Activated effector memory CD4-positive, alpha-beta T cell treated with anti-CD3 and anti-CD28 coated beads, Interleukin-2, amount 50 U/mL, for 16 hours (primary cell): Measurements from ENCODE around the gene SNTG2.
"Not testable (repeated sequence)": the region's sequence is repeated elsewhere in the genome, so short reads cannot be mapped to it uniquely, and the experiment has no call there.

Experiments
- DNase-seq: peaks from one replicate; pipeline ENCODE4 v3.0.0-alpha.2; 2020

SNTG2 gene

DNA sequence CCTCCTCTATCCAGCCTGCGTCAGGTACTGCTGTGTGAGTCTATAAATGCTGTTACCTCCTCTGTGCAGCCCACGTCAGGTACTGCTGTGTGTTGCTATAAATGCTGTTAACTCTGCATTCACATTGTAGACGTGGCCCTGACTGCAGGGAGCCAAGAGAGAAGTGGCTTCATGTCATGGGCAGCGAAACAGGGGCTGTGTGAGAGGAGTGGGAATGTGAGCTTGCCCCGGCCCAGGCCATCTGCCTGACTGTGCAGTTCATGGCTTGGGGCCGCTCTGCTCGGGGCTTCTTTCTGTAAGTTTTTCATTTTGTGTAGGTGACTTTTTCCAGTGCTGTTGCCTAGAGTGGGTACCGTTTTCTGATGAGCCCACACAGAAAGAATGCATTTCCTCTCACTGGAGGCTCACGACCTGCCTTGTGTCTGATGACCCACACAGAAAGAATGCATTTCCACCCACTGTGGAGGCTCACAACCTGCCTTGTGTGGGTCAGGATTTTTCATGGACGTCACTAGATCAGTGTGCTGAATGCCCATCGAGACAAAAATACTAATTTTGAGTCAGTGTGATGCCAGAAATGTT lies 104.5 kb downstream of the SNTG2 start:
- DNase-seq: no peak

DNA sequence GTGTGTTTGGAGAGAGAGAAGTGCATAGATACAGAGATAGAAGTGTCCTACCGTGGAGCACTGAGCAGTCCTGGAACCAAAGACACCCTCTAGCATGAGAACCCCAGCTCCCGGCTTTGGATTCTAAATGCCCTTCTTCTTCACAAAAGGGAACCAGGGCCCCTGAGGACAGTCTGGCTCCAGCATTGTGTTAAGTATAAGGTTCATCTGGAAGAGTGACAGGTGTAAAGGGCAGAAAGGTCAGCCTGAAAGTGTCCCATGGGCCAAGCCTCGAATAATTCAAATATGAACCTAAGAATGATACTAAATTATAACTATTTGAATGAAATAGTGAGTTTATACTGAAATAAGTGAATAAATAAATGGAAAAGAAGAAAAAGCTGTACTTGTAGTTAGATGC lies 109.7 kb downstream of the SNTG2 start:
- no peak for DNase-seq

DNA sequence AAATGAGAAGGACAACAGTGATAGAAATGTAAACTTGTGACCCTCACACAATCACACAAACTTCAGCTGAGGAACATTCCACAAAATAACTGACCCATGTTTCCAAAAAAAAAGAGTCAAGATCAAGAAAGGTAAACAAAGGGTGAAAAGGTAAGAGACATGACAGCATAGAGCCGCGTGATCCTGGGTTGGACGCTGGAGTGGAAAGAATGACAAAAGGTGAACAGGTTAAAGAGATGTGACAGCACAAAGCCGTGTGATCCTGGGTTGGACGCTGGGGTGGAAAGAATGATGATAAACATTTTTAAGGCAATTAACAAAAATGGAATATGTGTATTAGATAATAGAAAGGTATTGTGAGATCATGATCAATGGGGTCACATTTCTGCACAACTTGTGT lies 110.3 kb downstream of the SNTG2 start:
- DNase-seq: no peak

DNA sequence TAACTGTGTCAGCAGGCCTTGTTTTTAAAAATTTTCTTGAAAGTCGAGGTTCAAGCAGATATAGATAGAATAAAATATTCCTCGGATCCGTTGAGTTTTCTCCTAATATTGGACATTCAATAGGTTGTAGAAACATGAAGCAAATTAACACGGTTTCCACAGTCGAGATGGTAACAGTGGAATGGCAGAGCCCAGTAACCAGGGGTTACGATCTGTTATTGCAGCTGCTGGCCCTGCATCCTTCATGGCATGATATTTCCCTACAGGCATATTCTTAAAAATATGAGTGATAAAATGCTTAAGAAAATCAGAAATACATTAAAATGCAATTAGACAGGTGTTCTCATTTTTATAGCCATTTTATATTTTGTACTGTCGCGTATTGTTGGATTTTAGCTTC lies 117.6 kb downstream of the SNTG2 start:
- no peak for DNase-seq

DNA sequence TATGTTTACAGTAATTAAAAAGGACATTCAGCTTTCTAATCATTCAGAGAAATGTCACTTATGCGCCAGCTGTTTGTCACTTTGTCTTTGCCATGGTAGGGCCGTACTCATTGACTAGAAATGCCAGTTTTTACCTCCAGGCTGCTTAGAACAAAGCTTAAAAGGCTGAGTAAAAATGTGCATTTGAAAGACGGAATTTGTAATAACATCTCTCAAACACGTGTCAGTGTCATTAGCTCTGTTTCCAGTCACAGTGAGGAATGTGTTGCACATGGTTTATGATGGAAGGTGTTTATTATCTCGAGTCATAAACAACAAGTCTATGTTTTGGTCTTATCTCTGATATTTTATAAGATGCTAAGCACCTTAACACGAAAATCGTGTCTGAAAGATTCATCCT lies 118.2 kb downstream of the SNTG2 start:
- DNase-seq: no peak

DNA sequence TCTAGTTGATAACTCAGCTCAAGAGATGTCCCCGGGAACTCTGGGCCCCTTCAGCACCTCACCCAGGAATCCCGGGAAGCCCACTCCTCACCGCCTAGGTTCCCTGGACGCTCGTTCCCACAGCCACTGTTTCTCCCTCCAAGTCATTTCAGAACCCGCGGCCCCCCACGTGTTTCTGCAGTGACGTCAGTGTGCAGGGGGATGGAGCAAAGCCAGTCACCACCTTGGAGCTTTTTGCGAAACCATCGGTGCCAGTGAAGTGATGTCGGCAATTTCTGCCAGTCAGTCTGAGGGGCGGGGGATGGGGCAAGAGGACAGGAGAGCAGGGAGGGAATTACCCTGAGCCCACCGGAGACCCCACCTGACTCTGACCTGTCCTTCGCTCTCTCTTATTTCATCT lies 119.2 kb downstream of the SNTG2 start:
- no peak for DNase-seq

DNA sequence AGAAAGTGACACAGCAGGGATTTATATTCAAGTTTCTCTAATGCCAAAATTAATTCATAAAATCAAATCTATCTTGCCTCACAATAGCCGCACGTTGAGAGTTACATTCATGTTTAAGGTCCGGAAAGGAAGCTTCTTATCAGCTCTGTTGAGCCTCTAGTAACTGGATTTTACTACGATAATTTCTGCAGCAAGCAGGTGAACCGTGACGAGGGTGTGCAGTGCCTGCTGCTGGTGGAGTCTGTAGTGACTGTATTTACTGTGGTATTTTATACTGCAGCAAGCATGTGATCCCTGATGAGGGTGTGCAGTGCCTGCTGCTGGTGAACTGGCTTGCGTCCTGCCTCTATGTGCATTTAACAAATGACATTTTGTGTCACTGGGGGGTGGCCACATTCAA lies 120.0 kb downstream of the SNTG2 start:
- no peak for DNase-seq

DNA sequence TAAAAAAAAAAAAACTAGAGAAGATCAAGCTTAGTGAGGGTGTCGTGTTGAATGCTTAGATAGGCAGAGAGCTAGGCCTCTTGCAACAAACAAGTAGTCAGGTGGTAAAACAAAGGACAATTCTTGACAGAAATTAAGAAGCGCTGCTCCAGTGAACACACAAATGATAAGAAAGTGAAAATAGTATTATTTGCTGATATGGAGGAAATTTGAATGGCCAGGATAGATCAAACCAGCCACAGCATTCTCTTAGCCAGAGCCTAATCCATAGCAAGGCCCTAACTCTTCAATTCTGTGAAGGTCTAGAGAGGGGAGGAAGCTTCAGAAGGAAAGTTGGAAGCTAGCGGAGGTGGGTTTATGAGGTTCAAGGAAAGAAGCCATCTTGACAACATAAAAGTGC lies 121.0 kb downstream of the SNTG2 start:
- no peak for DNase-seq

DNA sequence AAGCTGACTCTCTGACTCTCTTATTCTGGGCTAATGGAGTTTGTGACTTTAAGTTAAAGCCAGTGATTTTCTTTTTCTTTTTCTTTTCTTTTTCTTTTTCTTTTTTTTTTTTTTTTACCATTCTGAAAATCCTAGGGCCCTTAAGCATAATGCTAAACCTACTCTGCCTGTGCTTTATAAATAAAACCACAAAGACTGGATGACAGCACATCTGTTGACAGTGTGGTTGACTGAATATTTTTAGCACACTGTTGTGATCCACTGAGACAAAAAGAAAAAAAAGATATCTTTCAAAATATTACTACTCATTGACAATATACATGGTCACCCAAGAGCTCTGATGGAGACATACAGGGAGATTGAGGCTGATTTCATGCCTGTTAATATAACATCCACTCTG lies 121.6 kb downstream of the SNTG2 start:
- DNase-seq: no peak

DNA sequence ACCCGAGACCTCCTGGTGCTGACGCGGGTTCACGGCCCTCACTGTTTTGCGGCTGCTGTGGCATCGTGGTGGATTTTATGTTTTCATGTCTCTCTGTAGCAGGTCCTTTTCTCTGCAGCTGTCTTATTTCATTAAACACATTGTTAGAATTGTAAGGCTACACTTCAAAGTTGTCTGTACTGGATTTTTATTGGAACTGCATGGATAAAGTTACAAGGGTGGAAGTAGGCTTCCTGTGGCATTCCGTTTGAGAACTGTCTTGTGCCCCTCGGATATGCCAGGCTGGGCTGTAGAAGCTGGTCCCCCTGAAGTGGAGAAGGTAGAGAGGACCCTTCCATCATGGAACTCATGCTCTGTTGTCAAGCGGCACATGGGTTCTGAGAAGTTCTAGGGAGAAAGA lies 127.3 kb downstream of the SNTG2 start:
- no peak for DNase-seq

DNA sequence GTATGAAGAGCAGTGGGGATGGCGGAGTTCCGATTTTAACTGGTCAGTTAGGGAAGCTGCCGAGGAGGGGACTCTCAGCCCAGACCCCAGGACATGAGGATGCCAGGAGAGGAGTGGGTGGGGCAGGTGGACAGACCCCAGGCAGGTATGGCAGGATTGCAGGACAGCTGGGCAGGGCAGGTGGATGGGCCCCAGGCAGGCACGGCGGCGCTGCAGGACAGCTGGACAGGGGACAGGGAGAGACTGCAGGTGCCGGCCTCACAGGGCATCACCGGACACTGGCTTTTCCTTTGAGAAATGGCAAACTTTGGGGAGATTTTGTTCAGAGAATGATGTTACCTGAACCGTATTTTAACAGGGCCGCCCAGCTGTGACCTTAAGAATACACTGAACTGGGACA lies 127.7 kb downstream of the SNTG2 start:
- no peak for DNase-seq

DNA sequence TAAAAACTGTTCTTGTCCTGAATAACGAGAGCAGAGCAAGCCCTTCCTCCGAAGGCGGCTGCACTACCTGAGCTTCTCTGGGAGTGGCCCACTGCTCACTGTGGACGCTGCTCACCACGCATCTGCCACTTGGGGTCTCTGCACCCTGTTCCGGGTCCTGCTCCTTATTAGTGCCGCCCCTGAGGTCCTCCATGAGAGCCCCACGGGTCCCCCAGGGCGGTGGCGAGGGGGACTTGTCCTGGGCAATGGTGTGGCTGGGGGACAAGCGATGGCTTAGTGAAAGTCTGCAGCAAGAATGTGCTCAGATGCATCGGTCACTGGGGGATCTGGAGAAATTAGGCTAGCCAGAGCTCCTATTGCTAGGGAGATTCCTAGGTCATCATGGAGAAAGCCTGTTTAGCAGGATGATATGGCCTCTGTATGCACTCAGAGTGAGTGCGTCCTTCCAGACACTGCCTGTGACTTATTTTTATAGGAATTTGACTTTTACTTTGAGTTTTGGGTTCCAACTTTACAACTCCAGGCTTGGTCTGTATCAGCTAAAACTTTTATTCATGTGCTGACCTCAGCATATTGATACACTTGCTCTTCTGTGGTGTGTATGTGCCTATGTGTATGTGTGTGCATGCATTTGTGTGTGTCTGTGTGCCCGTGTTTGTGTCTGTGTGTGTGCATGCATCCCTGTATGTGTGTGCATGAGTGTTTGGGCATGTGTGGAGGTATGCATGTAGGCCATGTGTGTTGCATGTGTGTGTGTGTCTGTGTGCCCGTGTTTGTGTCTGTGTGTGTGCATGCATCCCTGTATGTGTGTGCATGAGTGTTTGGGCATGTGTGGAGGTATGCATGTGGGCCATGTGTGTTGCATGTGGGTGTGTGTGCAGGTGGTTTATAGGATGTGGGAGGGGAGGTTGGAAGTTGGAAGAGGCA lies 129.5 kb downstream of the SNTG2 start:
- no peak for DNase-seq

DNA sequence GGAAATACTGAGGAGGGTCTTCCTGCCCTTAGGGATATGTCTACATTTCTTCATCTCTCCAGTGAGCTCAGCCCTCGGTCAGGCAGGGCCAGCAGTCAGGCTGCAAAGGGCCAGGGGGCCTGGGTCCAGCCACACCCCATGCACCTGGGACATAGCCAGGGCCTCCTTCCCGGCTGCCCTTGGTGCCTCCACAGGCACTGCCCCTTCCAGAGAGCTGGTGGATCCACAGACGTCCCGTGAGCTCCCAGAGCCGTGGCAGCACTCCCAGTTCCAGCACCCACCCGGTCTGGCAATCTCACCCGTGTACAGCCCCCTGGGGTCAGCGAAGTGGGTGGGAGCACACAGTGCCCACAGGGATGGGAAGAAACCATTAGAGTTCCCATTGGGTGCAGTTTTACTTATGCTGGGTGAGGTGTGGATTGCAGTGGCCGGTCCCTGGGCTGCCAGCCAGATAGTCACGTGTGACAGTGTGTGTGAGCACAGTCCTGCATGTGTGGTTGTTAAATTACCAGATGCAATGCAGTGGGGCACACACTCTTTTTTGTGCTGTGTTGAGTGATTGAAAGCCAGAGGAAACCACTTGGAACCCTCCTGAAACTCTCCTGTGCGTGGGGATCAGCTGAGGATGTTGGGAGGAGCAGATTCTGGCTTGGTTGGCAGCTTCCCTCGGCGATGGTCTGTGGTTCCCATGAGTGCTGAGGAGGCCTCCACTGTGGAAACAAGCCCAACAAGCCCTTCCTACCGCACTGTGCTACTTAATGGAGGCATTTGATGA lies 131.0 kb downstream of the SNTG2 start:
- no peak for DNase-seq

DNA sequence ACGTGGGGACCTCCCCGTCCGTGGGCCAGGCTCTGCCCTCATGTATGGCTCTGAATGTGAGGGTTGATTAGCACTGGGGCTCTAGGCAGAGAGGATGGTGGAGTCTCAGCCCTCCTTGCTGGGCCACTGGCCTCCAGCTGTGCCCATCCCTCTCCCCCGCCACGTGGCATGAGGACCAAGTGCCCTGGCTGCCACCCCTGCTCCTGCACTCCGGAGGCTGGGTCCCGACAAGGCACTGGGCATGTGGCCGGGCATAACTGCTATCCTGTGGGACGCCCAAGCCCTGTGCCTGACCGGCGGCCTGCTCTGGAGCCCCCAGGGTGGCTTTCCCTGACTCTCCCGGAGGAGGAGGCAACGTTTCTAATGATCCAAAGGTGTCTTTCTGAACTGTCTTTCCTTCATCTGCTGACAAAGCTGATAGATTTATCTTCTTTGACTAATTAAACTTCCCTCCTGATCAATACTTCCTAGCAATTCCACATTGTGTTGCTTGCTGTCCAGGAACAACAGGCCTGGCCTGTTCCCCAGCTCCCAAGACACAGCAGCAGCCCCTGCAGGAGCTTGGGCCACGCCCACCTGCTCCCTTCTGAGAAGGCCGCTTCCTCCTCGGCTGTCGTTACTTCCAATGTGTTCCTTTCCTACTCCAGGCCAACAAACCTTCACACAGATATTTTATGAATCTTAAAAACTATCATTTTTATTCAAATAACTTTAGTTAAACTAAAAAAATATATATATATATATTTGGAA lies 132.0 kb downstream of the SNTG2 start:
- DNase-seq: no peak

DNA sequence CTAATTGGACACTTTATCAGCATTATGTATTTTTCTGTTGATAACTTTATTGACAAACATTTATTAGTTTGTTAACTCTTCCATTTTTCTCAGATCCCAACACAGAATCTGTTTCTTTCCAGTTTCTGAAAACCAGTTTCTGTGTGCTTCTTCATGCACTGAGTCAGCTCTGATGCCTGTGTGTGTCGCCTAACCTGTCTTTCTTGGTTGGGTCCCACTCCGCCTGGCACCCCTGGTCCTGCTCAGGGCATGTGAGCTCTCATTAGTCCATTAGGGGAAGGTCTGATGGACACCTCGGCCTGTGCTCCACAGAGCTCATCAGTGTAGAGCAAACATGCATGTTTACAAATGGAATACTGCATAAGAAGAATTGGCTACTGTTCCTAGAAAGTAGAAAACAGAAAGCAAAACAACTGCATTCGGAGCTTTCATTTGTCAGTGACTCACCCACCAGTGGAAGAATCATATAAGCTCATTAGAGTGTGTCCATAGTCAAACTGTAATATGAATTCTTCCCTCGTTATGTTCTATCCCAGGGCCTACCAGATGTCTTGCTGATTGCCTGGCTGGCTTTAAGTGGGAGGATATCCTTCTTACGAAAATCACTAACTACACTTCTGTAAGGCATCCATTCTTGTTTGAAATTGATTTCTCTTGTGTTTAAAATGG lies 137.7 kb downstream of the SNTG2 start:
- DNase-seq: no peak

DNA sequence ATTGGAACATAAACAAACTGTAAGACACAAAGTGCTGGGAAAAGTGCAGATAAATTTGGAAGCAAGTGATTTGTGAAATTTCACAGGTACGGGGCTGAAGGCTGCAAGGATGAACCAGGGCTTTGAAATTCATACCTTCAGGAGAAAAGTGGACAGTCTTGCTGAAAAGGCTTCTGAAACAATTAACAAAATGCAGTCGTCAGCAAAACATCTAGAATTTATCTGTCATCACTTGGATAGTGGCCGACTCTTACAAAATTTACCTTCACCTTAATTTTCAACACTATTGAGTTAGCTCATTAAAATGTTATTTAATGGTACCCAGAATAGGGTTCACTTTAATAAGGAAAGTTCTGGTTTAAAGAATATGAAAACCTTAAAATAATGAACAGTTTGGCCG lies 138.3 kb downstream of the SNTG2 start:
- no peak for DNase-seq

DNA sequence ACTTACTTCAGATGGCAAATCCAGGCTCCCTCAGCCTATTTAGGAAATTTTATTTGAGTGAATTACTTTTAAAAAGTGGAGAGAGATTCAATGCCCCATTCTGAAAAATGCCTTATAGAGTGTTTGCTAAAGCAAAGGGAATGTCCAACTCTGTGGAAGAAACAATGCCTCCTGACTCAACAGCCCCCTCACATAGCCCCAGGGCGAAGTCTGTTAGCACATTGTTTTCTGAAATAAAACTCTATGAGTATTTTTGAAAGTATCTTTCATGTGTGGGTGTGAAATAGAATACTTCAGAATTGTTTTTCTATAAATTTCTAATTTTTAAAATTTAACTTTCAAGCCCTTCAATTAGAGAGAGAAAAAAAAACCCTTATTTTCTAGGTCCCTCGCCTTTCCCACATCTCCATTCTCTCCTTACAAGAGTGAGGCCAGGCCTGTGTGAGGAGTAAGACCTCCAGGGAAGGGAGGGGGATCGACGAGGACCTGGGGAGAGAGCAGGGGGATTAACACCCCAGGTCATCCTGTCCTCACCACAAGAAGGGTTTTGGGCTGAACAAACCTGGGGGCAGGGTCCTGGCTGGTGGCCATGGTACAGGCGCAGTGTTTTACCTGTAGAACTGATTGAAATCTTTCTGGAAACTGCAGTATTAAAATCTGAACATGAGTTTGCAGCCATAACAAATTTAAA lies 141.4 kb downstream of the SNTG2 start:
- DNase-seq: no peak

DNA sequence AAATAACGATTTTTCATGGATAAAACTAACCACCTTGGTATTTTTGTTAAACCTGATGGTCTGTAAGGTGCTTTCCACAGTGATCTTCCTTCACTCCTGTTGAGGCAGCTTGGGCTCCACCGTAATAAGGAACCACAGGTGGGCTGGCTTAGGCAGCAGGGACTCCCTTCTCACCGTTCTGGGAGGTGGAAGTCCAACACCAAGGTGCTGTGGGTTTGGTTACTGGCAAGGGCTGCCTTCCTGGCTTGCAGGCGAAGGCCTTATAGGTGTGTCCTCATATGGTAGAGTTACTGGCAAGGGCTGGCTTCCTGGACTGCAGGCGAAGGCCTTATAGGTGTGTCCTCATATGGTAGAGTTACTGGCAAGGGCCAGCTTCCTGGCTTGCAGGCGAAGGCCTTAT lies 143.0 kb downstream of the SNTG2 start:
- DNase-seq: not testable (repeated sequence)

DNA sequence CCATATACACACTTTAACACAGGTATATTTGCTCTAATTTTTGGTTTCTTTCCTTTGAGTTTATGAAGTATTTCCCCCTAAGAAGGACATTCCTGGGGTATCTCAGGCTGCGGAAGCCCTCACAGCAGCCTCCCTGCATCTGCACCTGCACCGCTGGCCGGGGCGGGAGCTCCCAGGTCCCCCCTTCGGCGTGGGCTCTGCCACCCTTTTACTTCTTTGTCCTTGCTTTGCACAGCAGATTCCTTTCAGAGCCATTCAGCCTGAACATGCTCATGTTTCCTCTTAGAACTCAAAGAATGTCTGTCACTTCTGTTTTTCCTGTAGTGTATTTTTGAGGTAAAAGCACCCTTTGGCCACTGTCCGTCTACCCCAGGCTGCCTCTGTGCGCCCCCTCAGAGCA lies 146.5 kb downstream of the SNTG2 start:
- DNase-seq: no peak

DNA sequence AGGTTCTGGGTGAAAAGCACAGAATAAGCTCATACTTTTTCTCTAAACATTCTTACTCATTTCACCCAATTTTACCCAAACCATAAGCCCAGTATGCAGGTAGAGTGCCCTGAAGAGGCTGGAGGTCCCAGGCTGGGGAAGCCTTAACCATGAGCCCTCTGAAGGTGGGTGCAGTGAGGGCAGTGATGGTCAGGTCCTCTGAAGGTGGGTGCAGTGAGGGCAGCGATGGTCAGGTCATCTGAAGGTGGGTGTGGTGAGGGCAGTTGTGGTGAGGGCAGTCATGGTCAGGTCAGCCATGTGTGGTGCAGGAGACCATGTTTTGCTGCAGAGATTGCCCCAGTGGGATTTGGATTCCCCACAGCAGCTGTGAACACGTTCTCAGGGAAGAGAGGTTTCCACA lies 148.8 kb downstream of the SNTG2 start:
- DNase-seq: no peak

DNA sequence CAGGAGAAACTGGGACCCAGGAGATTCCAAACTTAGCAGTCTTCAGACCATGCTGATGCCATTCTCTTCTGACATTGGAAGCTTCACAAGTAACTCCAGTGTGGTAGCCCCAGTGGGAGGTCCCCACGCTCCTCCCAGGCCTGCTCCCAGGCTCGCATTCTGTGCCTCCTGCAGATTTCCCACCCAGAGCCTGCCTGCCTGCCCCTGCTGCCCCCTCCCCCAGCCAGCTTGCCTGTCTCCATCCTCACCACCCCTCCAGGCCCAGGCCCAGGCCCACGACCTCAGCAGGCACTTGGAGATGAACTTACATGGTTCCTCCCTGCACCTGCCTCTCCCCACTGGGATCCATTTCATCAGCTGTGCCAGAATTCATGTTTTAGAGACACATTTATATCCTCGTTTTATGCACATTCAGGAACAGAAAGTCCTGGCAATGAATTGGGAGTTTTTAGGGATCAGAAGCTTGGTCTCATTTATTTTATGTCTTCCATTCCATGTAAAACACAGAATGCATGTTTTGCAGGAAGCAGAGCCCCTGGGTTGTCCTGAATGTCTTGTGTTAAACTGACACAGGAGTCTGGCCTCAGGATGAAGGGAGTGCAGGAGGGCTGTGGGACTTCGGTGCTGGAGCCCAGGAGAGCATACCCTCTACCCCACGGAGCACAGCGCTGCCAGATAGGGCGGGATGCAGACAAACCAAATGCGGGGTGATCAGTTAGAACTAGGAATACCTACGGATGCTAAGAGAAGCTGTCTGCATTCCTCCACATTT lies 150.5 kb downstream of the SNTG2 start:
- no peak for DNase-seq
